ENCODE data around the gene CBX1. TPM values are rescaled to one million over a fixed set of nuclear protein-coding genes. Genes with fewer than 3 reads are reported as not detected.

CBX1 gene
- total and polyA plus RNA-seq, 2 donors (not counting 3 experiments of a cell fraction or from before 2014, with no cell fraction given) = 20.4 to 95.2 TPM

GRCh38 chr17:48100160-48100559 lies 1.1 kb downstream of the CBX1 start:
- no TSS peak for BruUV-seq (replicated peaks)
- Histone ChIP-seq H3K36me3 (ENCODE audit: control insufficient read depth in 2 of 2, extremely low read depth in 1 of 2, insufficient read depth in 2 of 2, low read length in 2 of 2) (no peaks in the 10 kb centered on the region), H3K27ac (ENCODE audit: insufficient read depth, low read depth, low read length) (peak overlapping the region; percentile 58), H3K4me3 (replicated peaks in 1 of 3; ENCODE audit: insufficient read depth in 1 of 3, low read depth in 1 of 3, low read length in 3 of 3) (peak overlapping the region; percentile 60 to 91 (median 82)), H3K9ac (replicated peaks; ENCODE audit: extremely low read depth, insufficient read depth, low read length) (peak overlapping the region; percentile 76), H3K9me3 (replicated peaks; ENCODE audit: control insufficient read depth, insufficient read depth, low read length) (no peaks in the 10 kb centered on the region), H3K79me2 (ENCODE audit: control insufficient read depth, insufficient read depth, low read length) (peaks cover 57% of the 10 kb centered on the region), H4K20me1 (replicated peaks; ENCODE audit: control insufficient read depth, extremely low read depth, insufficient read depth, low read length) (peaks cover 3% of the 10 kb centered on the region), H3K4me2 (ENCODE audit: insufficient read depth, low read length) (peak overlapping the region; percentile 99), H2AFZ (ENCODE audit: low read depth, low read length) (no peak overlapping the region), H3K4me1 (ENCODE audit: control insufficient read depth, extremely low read depth, insufficient read depth, low read length) (peaks cover 8% of the 10 kb centered on the region), H3K27me3 (ENCODE audit: control insufficient read depth in 2 of 2, insufficient read depth in 2 of 2, low read length in 2 of 2) (no peaks in the 10 kb centered on the region), H3K9me1 (replicated peaks; ENCODE audit: control insufficient read depth, extremely low read depth, insufficient read depth, low read length) (no peaks in the 10 kb centered on the region)
- FAIRE-seq (no peak), DNase-seq (ENCODE audit: low read depth, low spot score) (no peak)
- TF ChIP-seq GATA2 (IDR thresholded peaks at IDR 0.05; ENCODE audit: insufficient read depth, insufficient read length, low read depth, low read length) (no peak), MAX (IDR thresholded peaks at IDR 0.05; ENCODE audit: insufficient read depth, insufficient read length) (no peak), FOS (IDR thresholded peaks at IDR 0.05; ENCODE audit: borderline replicate concordance, insufficient read depth, low read length) (no peak), CTCF (IDR thresholded peaks at IDR 0.05; ENCODE audit: extremely low read depth in 1 of 2, insufficient read depth in 1 of 2, low read depth in 1 of 2, low read length in 2 of 2) (no peak), EZH2 (IDR thresholded peaks at IDR 0.05; ENCODE audit: borderline replicate concordance, low read depth, low read length, severe bottlenecking) (no peak), MYC (IDR thresholded peaks at IDR 0.05; ENCODE audit: low read depth, low read length) (no peak), POLR2AphosphoS5 (IDR thresholded peaks at IDR 0.05; ENCODE audit: insufficient read depth, low read depth, low read length) (no peak), POLR2A (IDR thresholded peaks at IDR 0.05; ENCODE audit: low read depth, low read length) (no peak), JUN (IDR thresholded peaks at IDR 0.05; ENCODE audit: borderline replicate concordance, insufficient read depth, insufficient read length, low read depth) (no peak)
- intact Hi-C loops (cut with micrococcal nuclease) (loop anchor here (2.0 to 5.0 kb wide), 3 partner anchors 51 to 142 kb away; partner anchors contain the start of gene NFE2L1), dilution Hi-C loops (cut with MboI; ENCODE audit: extremely low pct_ligation_motif_present, low sequenced_read_pairs) (no loop called here)
- POLR2A ChIA-PET = no interaction called here
- CTCF ChIA-PET = interaction anchor here (1.1 to 2.2 kb wide), 4 partner anchors 9 to 20 kb away, joined by 3 to 13 read pairs (median 4); no protein-coding TSS in a partner anchor
